MM.1S (cell line): ENCODE results near the gene MRPS33.

Source experiments
- EZH2 ChIP-seq: fragments of 300-600 bp; sonication (generic); optimal IDR thresholded peaks from 2 replicates; pipeline ENCODE3; 2017; ENCODE audit warnings: low read depth, mild to moderate bottlenecking, antibody characterized with exemption, low read length, mixed read lengths
- TF ChIP-seq, protein P1 (sequence below): fragments of 300-600 bp; sonication (generic); IDR thresholded peaks from 2 replicates; pipeline ENCODE4 v1.5.1; 2016; ENCODE audit warnings: antibody characterized with exemption, low read length, mixed read lengths

DNA sequence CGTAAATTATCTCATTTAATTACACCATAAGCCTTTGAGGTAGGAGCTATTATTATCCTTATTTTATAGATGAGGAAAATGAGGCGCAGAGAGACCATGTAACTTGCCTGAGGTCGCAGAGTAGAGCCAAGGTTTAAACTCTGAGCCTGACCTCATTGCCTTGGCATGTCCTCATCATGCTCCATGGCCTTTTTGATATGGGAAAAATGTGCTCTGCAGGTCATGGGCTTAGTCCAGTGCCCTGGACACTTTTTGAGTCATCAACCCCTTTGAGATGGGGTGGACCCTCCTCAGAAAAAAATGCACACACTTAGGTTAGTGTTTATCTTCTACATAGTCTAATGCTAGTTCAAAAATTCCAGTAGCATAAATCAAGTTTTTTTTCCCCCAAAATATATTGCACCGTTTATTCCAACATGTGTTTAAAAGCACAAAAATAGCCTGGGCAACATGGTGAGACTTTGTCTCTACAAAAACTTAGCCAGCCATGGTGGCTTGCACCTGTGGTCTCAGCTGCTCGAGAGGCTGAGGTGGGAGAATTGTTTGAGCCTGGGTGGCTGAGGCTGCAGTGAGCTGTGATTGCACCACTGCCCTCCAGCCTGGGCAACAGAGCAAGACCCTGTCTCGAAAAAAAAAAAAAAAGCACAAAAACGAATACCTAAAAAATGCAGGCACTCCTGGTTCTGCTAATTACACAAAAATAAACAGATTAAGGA lies 30.5 kb upstream of the MRPS33 start:
- TF ChIP-seq, protein P1, sequence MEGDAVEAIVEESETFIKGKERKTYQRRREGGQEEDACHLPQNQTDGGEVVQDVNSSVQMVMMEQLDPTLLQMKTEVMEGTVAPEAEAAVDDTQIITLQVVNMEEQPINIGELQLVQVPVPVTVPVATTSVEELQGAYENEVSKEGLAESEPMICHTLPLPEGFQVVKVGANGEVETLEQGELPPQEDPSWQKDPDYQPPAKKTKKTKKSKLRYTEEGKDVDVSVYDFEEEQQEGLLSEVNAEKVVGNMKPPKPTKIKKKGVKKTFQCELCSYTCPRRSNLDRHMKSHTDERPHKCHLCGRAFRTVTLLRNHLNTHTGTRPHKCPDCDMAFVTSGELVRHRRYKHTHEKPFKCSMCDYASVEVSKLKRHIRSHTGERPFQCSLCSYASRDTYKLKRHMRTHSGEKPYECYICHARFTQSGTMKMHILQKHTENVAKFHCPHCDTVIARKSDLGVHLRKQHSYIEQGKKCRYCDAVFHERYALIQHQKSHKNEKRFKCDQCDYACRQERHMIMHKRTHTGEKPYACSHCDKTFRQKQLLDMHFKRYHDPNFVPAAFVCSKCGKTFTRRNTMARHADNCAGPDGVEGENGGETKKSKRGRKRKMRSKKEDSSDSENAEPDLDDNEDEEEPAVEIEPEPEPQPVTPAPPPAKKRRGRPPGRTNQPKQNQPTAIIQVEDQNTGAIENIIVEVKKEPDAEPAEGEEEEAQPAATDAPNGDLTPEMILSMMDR, result no peak
- TF ChIP-seq EZH2, result no peak
